ENCODE data around the gene WASF3.

Gene WASF3

DNA sequence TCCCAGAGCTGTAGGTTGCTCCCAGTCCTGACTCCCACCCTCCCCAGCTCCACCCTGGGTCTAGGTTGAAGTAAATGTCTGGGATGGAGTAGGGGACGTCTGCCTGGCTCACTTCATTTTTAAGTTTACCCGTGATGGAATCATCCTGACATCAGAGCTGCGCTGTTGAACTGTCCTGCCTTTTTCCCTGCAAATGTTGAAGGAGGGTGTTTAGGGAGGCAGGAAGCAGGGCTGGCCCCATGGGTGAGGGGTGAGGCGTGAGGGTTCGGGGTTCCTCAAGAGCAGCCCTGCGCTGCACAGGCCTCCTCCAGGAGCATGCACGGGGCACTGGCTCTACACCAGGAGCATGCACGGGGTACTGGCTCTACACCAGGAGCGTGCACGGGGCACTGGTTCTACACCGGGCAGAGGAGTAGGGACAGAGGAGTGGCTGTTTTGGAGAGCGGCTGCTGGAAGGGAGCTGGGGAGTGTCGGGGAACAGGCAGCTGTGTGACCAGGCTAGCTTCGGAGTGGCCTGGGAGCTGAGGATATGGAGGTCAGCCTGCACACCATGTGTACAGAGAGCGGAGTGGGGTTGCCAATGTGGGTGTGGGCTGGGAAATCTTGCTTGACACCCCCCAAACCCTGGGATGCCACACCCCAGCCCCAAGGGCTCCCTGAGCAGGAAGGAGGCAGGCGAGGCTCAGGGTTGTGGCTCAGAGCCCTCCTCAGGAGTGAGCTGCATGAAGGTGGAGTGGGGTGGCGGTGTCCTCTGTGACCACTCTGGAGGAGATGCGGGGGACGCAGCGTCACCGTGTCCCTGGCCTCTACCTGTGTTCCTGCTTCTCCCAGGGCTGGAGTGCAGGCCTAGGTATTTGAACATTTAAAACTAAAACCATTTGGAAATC, 139.8 kb downstream of the WASF3 start:
- H3K4me3 Mint-ChIP-seq, result no peak overlapping the region
- H3K27me3 Mint-ChIP-seq, result peaks cover 10% of the 10 kb centered on the region
- no peaks in the 10 kb centered on the region for H3K36me3 Mint-ChIP-seq (ENCODE audit: low read depth)
- no peak overlapping the region for H3K27ac Mint-ChIP-seq
- no peaks in the 10 kb centered on the region for H3K9me3 Mint-ChIP-seq
- H3K4me1 Mint-ChIP-seq (ENCODE audit: low read depth), result no peaks in the 10 kb centered on the region
- intact Hi-C loops (cut with micrococcal nuclease), result no loop called here

DNA sequence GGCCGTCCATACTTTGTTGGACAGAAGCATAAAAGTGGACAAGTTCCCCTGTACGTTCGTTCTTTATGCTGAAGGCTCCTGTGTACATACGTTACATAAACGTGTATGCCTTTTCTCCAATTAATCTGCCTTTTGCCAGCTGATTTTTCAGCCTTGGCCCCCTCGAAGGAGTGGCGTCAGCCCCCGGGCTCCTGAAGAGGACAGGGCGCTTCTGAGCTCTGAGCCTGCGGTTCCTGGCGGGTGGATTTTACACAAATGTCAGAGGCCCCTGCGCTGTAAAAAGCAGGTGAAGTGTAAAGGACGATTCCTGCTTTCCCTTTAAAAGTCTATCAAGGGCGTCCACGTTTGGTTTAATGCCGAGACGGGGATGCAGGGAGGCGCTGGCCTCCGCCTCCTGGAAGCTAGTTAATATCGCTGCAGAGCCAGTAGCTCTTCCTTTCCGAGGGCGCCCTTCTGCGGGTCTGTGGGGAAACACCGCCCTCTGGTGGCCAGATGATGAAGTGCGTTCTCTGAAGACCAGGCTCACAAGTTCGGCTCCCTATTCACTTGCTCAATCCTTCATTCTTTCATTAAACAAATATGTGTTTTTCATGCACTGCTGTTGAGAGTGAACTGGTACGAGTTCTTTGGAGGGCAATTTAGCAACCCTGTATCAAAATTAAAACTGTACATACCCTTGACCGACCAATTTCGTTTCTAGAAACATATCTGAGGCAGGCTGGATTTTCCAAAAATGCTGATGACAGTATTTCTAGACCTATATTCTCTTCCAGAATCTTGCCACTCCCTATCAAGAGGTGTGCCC, 141.1 kb downstream of the WASF3 start:
- Mint-ChIP-seq H3K4me1 (ENCODE audit: low read depth) (no peaks in the 10 kb centered on the region), H3K9me3 (no peaks in the 10 kb centered on the region), H3K27me3 (peaks cover 10% of the 10 kb centered on the region), H3K36me3 (ENCODE audit: low read depth) (no peaks in the 10 kb centered on the region), H3K27ac (no peak overlapping the region), H3K4me3 (no peak overlapping the region)
- intact Hi-C loops (cut with micrococcal nuclease), result loop anchor here (1.0 kb wide), 2 partner anchors 216 to 514 kb away; no protein-coding TSS in a partner anchor

DNA sequence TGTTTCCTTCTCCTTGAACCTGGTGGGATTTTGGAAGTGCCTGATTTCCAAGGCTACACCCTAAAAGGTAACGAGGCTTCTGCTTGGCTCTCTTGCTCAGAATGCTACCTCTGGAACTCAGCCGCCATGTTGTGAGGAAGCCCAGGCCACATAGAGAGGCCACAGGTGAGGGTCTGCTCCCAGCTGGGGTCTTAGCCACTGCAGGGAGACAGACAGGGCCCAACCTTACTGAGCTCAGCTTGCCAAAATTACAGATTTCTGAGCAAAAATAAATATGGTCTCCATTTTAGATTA, 141.7 kb downstream of the WASF3 start:
- no peaks in the 10 kb centered on the region for H3K36me3 Mint-ChIP-seq (ENCODE audit: low read depth)
- H3K27me3 Mint-ChIP-seq, result peaks cover 10% of the 10 kb centered on the region
- no peaks in the 10 kb centered on the region for H3K4me1 Mint-ChIP-seq (ENCODE audit: low read depth)
- H3K27ac Mint-ChIP-seq, result no peak overlapping the region
- no peaks in the 10 kb centered on the region for H3K9me3 Mint-ChIP-seq
- H3K4me3 Mint-ChIP-seq, result no peak overlapping the region
- intact Hi-C loops (cut with micrococcal nuclease), result no loop called here

DNA sequence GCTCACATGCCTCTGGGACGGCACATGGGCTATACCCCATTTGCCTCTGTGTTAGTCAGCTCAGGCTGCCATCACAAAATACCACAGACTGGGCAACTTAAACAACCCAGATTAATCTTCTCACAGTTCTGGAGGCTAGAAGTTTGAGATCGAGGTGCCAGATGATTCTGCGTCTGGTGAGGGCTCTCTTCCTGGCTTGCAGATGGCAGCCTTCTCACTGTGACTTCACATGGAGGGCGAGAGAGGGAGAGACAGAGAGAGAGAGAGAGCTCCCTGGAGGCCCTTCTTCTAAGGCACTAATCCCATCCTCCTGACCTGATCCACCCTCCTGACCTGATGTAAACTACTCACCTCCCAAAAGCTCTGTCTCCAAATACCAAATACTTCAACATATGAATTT, 148.1 kb downstream of the WASF3 start:
- H3K27me3 Mint-ChIP-seq, result peaks cover 5% of the 10 kb centered on the region
- H3K9me3 Mint-ChIP-seq, result no peaks in the 10 kb centered on the region
- H3K27ac Mint-ChIP-seq, result no peak overlapping the region
- no peaks in the 10 kb centered on the region for H3K4me1 Mint-ChIP-seq (ENCODE audit: low read depth)
- no peaks in the 10 kb centered on the region for H3K36me3 Mint-ChIP-seq (ENCODE audit: low read depth)
- intact Hi-C loops (cut with micrococcal nuclease), result loop anchor here (5.0 kb wide), 1 partner anchor 227 kb away; no protein-coding TSS in a partner anchor
- H3K4me3 Mint-ChIP-seq, result no peak overlapping the region

DNA sequence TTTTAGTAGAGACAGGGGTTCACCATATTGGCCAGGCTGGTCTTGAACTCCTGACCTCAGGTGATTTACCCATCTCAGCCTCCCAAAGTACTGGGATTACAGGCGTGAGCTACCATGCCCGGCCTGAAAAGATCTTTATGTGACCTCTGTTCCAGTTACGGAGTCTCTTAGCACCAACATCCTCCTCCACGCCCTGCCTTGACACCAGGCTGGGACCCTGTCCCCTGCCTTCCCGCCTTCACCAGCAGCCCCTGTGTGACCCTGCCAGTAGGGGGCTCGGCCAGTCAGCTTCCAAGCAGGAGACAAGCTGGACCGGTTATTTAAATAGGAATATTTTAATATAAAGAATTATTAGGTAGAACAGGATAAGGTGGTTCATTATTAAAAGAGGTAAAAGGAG, 148.9 kb downstream of the WASF3 start:
- intact Hi-C loops (cut with micrococcal nuclease), result loop anchor here (5.0 kb wide), 1 partner anchor 226 kb away; no protein-coding TSS in a partner anchor
- Mint-ChIP-seq H3K36me3 (ENCODE audit: low read depth) (no peaks in the 10 kb centered on the region), H3K27me3 (peaks cover 4% of the 10 kb centered on the region), H3K27ac (no peak overlapping the region), H3K9me3 (no peaks in the 10 kb centered on the region), H3K4me1 (ENCODE audit: low read depth) (no peaks in the 10 kb centered on the region), H3K4me3 (no peak overlapping the region)

DNA sequence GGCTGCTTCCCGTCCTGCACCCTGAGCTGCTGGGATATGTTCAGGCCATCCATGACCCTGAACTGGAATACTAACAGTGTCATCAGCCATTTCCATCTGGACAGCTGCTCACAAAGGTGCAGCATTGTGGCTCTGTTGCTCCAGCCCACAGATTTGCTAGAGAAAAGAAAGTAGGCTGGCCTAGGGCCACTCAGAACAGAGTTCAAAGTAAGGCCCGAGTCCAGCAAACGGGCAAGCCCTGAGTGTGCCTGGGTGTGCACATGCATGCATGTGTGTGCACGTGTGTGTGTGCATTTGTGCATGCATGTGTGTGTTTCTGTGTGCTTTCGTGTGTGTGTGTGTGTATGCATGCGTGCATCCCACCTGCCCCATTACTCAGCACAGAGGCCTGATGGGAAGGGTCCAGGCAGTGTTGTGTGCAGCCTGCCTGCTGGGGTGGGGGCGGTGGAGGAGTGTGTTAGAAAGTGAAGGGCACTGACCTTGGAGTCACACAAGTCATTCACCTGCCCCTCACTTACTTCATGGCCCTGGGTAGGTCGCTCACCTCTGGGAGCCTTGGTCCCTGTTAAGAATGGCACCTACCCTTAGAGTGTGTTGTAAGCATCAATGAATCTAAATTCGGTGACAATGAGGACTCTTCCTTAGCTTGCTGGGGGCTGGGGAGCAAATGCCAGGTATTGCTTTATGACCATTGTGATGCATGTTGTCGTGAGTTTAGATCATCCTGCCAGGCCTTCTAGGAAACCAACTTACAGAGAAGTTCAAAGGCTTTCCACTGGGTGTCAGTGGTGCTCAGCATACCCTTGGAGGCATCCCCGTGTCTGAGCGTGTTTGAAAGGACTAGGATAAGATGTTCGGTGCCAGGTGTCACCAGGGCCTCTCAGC, 149.9 kb downstream of the WASF3 start:
- Mint-ChIP-seq H3K9me3 (peaks cover 2% of the 10 kb centered on the region), H3K36me3 (ENCODE audit: low read depth) (no peaks in the 10 kb centered on the region), H3K27me3 (peaks cover 4% of the 10 kb centered on the region), H3K4me1 (ENCODE audit: low read depth) (no peaks in the 10 kb centered on the region), H3K4me3 (no peak overlapping the region), H3K27ac (no peak overlapping the region)
- intact Hi-C loops (cut with micrococcal nuclease), result loop anchor here (5.0 kb wide), 1 partner anchor 225 kb away; no protein-coding TSS in a partner anchor

DNA sequence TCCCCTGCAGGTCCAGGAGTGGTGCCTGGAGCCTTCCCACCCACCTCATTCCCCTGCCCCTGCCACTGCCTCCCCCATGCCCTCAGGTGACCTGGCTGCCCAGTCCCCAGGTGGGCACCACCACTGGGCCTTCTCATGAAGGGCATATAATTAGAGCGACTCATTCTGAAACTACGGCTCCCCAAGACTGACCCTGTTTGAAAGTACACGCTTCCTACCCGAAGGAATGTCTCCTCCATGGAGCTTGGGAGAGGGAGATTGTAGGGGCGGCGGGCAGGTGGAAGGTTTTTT, 150.5 kb downstream of the WASF3 start:
- no peak overlapping the region for H3K27ac Mint-ChIP-seq
- peaks cover 4% of the 10 kb centered on the region for H3K27me3 Mint-ChIP-seq
- intact Hi-C loops (cut with micrococcal nuclease), result loop anchor here (5.0 kb wide), 1 partner anchor 224 kb away; no protein-coding TSS in a partner anchor
- H3K36me3 Mint-ChIP-seq (ENCODE audit: low read depth), result no peaks in the 10 kb centered on the region
- H3K4me1 Mint-ChIP-seq (ENCODE audit: low read depth), result no peaks in the 10 kb centered on the region
- H3K9me3 Mint-ChIP-seq, result peaks cover 8% of the 10 kb centered on the region
- H3K4me3 Mint-ChIP-seq, result no peak overlapping the region

DNA sequence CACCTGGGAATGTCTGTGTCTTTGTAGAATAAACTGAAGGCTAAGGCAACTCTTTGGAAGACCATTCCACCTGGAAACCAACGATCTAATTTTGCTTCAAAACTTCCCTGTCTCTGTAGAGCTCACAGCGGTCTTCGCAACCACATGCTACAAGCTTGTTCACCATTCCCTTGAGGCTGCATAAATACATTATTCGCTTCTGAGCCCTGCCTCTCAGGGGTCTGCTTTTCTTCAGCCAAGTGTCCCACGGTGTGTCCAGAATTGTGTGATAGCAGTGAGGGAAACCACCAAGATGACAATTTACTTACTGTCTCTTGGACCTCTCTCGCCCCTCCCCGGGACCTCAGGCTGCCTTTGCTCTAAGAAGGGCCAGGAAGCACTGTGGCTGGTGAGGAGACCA, 152.0 kb downstream of the WASF3 start:
- peaks cover 3% of the 10 kb centered on the region for H3K27me3 Mint-ChIP-seq
- no peaks in the 10 kb centered on the region for H3K36me3 Mint-ChIP-seq (ENCODE audit: low read depth)
- no peak overlapping the region for H3K4me3 Mint-ChIP-seq
- H3K27ac Mint-ChIP-seq, result no peak overlapping the region
- intact Hi-C loops (cut with micrococcal nuclease), result loop anchor here (5.0 kb wide), 1 partner anchor 223 kb away; no protein-coding TSS in a partner anchor
- no peaks in the 10 kb centered on the region for H3K4me1 Mint-ChIP-seq (ENCODE audit: low read depth)
- peaks cover 12% of the 10 kb centered on the region for H3K9me3 Mint-ChIP-seq

DNA sequence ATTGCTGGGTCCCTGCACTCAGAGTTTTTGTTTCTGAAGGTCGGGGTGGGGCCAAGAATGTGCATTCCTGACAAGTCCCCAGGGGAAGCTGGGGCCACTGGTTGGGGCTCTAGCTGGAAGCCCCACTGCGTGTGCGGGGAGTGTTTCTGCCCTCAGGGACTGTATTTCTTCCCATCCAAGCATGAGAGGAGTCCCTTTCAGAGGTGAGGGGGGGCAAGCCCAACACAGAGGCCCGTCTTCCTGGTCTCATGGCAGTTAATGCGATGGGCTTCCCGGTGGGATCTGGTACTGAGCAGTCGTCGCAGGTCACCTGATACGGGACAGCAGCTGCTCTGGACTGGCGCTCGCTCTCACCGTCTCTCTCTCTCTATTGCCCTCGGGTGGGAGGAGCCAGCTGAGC, 152.7 kb downstream of the WASF3 start:
- intact Hi-C loops (cut with micrococcal nuclease), result no loop called here
- H3K4me1 Mint-ChIP-seq (ENCODE audit: low read depth), result no peaks in the 10 kb centered on the region
- peaks cover 3% of the 10 kb centered on the region for H3K27me3 Mint-ChIP-seq
- H3K36me3 Mint-ChIP-seq (ENCODE audit: low read depth), result no peaks in the 10 kb centered on the region
- H3K9me3 Mint-ChIP-seq, result peaks cover 12% of the 10 kb centered on the region
- no peak overlapping the region for H3K27ac Mint-ChIP-seq
- H3K4me3 Mint-ChIP-seq, result no peak overlapping the region

DNA sequence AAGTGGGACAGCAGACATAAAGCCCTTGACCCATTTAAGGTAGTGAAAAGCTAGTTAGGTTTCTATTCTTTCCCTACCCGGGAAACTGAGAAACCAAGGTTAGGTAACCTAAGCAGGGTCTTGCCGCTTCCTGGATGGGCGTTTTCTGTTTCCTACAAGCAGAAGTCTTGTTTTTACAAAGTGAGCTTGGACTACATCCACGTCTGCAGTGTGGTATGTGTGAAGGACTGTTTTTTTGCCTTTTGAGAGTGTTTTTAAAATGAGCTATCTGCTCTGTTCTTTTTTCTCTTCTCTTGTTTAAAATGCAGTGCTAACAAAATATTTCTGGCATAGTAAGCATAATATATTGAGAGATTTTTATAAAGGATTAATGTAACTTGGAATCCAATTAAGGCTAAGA, 153.7 kb downstream of the WASF3 start:
- Mint-ChIP-seq H3K27ac (no peak overlapping the region), H3K36me3 (ENCODE audit: low read depth) (no peaks in the 10 kb centered on the region), H3K4me1 (ENCODE audit: low read depth) (no peaks in the 10 kb centered on the region), H3K27me3 (no peaks in the 10 kb centered on the region), H3K4me3 (no peak overlapping the region), H3K9me3 (peaks cover 12% of the 10 kb centered on the region)
- intact Hi-C loops (cut with micrococcal nuclease), result no loop called here

DNA sequence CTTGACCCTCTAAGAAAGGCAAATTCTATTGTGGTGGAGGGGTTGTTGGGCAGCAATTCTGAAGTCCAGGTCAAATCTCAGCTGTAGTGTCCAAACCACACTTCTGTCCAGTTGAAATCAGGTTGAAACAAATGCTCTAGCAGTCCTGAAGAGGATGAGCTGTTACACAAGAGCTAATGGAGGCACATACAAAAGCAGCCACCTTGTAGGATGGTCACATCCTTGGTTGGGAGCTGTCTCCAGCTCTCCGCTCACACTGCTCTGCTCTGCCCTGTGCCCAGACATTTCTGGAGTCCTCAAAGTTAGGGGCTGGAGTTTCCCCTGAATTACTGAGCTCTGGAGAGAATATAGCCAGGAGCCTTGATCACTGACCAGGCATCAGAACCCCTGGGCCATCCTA, 155.9 kb downstream of the WASF3 start:
- H3K36me3 Mint-ChIP-seq (ENCODE audit: low read depth), result no peaks in the 10 kb centered on the region
- H3K4me3 Mint-ChIP-seq, result no peak overlapping the region
- no peaks in the 10 kb centered on the region for H3K4me1 Mint-ChIP-seq (ENCODE audit: low read depth)
- intact Hi-C loops (cut with micrococcal nuclease), result no loop called here
- H3K27me3 Mint-ChIP-seq, result no peaks in the 10 kb centered on the region
- no peak overlapping the region for H3K27ac Mint-ChIP-seq
- peaks cover 12% of the 10 kb centered on the region for H3K9me3 Mint-ChIP-seq

DNA sequence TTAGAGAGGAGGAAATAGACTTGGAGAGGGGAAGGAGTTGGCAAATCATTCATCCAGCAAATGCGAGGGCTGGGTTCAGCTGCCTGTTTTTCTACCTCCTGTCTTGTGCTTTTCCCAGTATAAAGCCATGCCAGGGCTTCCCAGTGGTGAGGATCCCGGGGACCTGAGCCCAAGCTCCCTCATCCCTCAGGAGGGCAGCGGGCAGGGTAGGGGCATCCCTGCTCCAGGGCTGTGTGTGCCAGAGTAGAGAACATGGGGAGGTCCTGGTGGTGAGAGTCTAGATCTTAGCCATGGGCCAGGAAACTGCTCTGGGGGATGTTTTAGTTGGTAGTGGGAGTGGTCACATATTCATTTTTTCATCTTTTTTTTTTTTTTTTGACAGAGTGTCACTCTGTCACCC, 159.5 kb downstream of the WASF3 start:
- H3K27ac Mint-ChIP-seq, result no peak overlapping the region
- H3K4me1 Mint-ChIP-seq (ENCODE audit: low read depth), result peaks cover 21% of the 10 kb centered on the region
- H3K36me3 Mint-ChIP-seq (ENCODE audit: low read depth), result no peaks in the 10 kb centered on the region
- H3K4me3 Mint-ChIP-seq, result no peak overlapping the region
- peaks cover 12% of the 10 kb centered on the region for H3K9me3 Mint-ChIP-seq
- intact Hi-C loops (cut with micrococcal nuclease), result no loop called here
- no peaks in the 10 kb centered on the region for H3K27me3 Mint-ChIP-seq

DNA sequence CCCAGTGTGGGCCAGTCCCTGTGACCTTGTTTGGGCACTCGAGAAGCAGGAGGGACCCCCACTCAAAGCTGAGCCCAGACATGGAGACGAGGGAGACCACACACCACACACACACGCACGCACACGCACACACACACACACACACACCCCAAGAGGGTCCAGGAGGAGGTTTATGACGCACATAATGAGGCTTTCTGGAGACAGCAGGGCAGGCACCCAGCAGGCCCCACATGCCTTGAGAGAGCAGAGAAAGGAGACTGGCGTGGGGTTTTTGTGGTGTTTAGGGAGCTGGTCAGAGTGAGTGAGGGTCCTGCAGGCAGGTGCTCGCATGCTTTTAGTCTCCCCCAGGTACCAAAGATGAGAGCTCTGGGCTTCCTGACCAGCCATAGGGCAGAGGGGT, 160.7 kb downstream of the WASF3 start:
- intact Hi-C loops (cut with micrococcal nuclease), result no loop called here
- H3K27ac Mint-ChIP-seq, result no peak overlapping the region
- H3K4me1 Mint-ChIP-seq (ENCODE audit: low read depth), result peaks cover 26% of the 10 kb centered on the region
- H3K9me3 Mint-ChIP-seq, result peaks cover 2% of the 10 kb centered on the region
- H3K27me3 Mint-ChIP-seq, result no peaks in the 10 kb centered on the region
- no peak overlapping the region for H3K4me3 Mint-ChIP-seq
- no peaks in the 10 kb centered on the region for H3K36me3 Mint-ChIP-seq (ENCODE audit: low read depth)

DNA sequence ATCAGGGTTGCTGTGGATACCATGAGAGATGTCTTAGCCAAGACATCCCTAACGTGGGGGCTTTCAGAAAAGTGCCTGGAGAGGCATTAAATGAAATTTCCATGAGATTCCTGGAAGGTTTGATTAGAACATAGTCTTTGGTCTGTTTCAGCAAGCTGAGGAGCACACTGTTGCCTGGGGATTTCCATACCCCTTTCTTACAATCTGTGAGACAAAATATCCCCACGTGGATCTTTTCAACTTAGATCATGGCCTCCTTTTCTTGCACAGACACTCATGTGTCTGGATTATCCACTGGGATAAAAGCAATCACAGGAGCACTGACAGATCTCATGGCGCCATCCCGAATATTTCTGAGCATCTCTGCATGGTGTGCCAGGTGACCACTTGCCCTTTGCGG, 161.4 kb downstream of the WASF3 start:
- H3K4me1 Mint-ChIP-seq (ENCODE audit: low read depth), result peaks cover 26% of the 10 kb centered on the region
- H3K27me3 Mint-ChIP-seq, result no peaks in the 10 kb centered on the region
- no peak overlapping the region for H3K4me3 Mint-ChIP-seq
- no peaks in the 10 kb centered on the region for H3K36me3 Mint-ChIP-seq (ENCODE audit: low read depth)
- no peaks in the 10 kb centered on the region for H3K9me3 Mint-ChIP-seq
- H3K27ac Mint-ChIP-seq, result no peak overlapping the region
- intact Hi-C loops (cut with micrococcal nuclease), result no loop called here
